ENCODE data around the gene SERPINA9. TPM values are rescaled to one million over a fixed set of nuclear protein-coding genes. Genes with fewer than 3 reads are reported as not detected.
A peak's percentile ranks its signal among the peaks of the same experiment; 100 is the strongest.

Gene SERPINA9
- total and polyA plus RNA-seq, 2 of the 8 experiments (the other 6 are each of a cell fraction or from before 2014, with no cell fraction given), result not detected

GRCh38 chr14:94455928-94456327 is 20.1 kb downstream of the SERPINA9 start:
- H4K5ac ChIP-seq (ENCODE audit: insufficient read length, low read depth, low read length), result no peak overlapping the region
- H3K36me3 ChIP-seq (ENCODE audit: control insufficient read depth in 2 of 4, insufficient read depth in 4 of 4, low read length in 3 of 4), result no peaks in the 10 kb centered on the region
- H3K56ac ChIP-seq (replicated peaks; ENCODE audit: insufficient read length, low read depth, low read length), result no peak overlapping the region
- peaks cover 2% of the 10 kb centered on the region; the same call in 1 of the 2 replicates for H3K23me2 ChIP-seq (ENCODE audit: low read depth, low read length)
- H2AFZ ChIP-seq (ENCODE audit: low read length), result no peak overlapping the region
- H3K14ac ChIP-seq (ENCODE audit: insufficient read length), result no peak overlapping the region
- peaks cover 6 to 15% (median 10%) of the 10 kb centered on the region in 4 experiments; a peak in 6 of 7 replicates for H3K4me1 ChIP-seq (replicated peaks in 1 of 4; ENCODE audit: control insufficient read depth in 3 of 4, insufficient read depth in 4 of 4, low read length in 3 of 4)
- no peak overlapping the region for H2BK20ac ChIP-seq (ENCODE audit: low read length)
- no peak overlapping the region for H3K23ac ChIP-seq (ENCODE audit: insufficient read length)
- no peak overlapping the region for H2BK5ac ChIP-seq (ENCODE audit: low read depth, low read length)
- WGBS, 2 experiments (ENCODE audit: extremely low coverage in 1 of 2, insufficient coverage in 1 of 2, insufficient read length in 1 of 2, insufficient replicate concordance in 2 of 2, low coverage in 1 of 2, low lambda C conversion rate in 2 of 2, missing lambda C conversion rate in 1 of 2), result 6% methylated on average over 1 of the region's 1 CpG; no CpG with 5 or more reads in 1 of the 2 experiments
- no peak overlapping the region for H2BK12ac ChIP-seq (ENCODE audit: low read depth, low read length)
- H3K79me1 ChIP-seq (ENCODE audit: low read depth, low read length), result no peaks in the 10 kb centered on the region
- no peak overlapping the region for H3K9ac ChIP-seq (replicated peaks in 1 of 4; ENCODE audit: extremely low read depth in 1 of 4, low read depth in 3 of 4, low read length in 3 of 4)
- no peak overlapping the region for H3K18ac ChIP-seq (ENCODE audit: extremely low read depth, low read length)
- H2AK5ac ChIP-seq (ENCODE audit: low read depth, low read length), result no peak overlapping the region
- DNase-seq (ENCODE audit: low read depth in 1 of 2, low spot score in 2 of 2) (no peak), FAIRE-seq (peak; percentile 19)
- CTCF ChIA-PET (ENCODE audit: partially characterized antibody), result interaction anchor here (0.6 to 2.2 kb wide), 4 partner anchors 10 to 176 kb away, joined by 3 to 4 read pairs (median 4); no protein-coding TSS in a partner anchor
- POLR2A ChIA-PET (ENCODE audit: partially characterized antibody), result no interaction called here
- H3K9me3 ChIP-seq (ENCODE audit: insufficient read depth in 2 of 2, low read depth in 1 of 2, low read length in 1 of 2), result peaks cover 3 to 12% of the 10 kb centered on the region in 2 experiments; a peak in 2 of 4 replicates
- H3K27ac ChIP-seq (ENCODE audit: low read depth, low read length), result no peak overlapping the region
- H3K4me2 ChIP-seq (ENCODE audit: insufficient read depth in 1 of 2, low read depth in 2 of 2, low read length in 2 of 2), result no peak overlapping the region
- H4K91ac ChIP-seq (replicated peaks; ENCODE audit: insufficient read length, low read length), result no peak overlapping the region
- no peak overlapping the region for H3K4me3 ChIP-seq (ENCODE audit: extremely low read depth in 1 of 4, insufficient read depth in 2 of 4, low read depth in 3 of 4, low read length in 4 of 4)
- H2BK15ac ChIP-seq (ENCODE audit: low read length), result no peak overlapping the region
- H3K4ac ChIP-seq (replicated peaks; ENCODE audit: insufficient read length, low read depth, low read length), result no peak overlapping the region
- H4K8ac ChIP-seq (ENCODE audit: extremely low read depth, insufficient read depth, low read length), result no peak overlapping the region
- no peak overlapping the region for H2BK120ac ChIP-seq (replicated peaks; ENCODE audit: low read depth, low read length)
- H3K27me3 ChIP-seq (replicated peaks in 1 of 4; ENCODE audit: control insufficient read depth in 3 of 4, extremely low read depth in 1 of 4, insufficient read depth in 3 of 4, low read length in 3 of 4), result no peaks in the 10 kb centered on the region
- no peaks in the 10 kb centered on the region for H4K20me1 ChIP-seq (replicated peaks in 1 of 2; ENCODE audit: control insufficient read depth in 1 of 2, insufficient read depth in 2 of 2, low read length in 2 of 2)
- TF ChIP-seq YY1 (IDR thresholded peaks at IDR 0.05; ENCODE audit: low read depth, low read length) (no peak), JUN (IDR thresholded peaks at IDR 0.05; ENCODE audit: low read depth, low read length) (no peak), HDAC2 (IDR thresholded peaks at IDR 0.05; ENCODE audit: borderline replicate concordance in 1 of 2, low read depth in 2 of 2, low read length in 2 of 2) (no peak), RBBP5 (IDR thresholded peaks at IDR 0.05; ENCODE audit: borderline replicate concordance, low read depth, low read length) (no peak), EGR1 (IDR thresholded peaks at IDR 0.05; ENCODE audit: borderline replicate concordance, low read depth, low read length) (no peak), FOSL1 (IDR thresholded peaks at IDR 0.05; ENCODE audit: insufficient read depth, low read depth, low read length) (no peak), SAP30 (IDR thresholded peaks at IDR 0.05; ENCODE audit: insufficient read depth, insufficient replicate concordance, low read length) (no peak), RAD21 (IDR thresholded peaks at IDR 0.05 in 1 of 2, conservative IDR thresholded peaks at IDR 0.05 in 1 of 2; ENCODE audit: low read depth in 2 of 2, low read length in 2 of 2) (no peak), SP4 (IDR thresholded peaks at IDR 0.05; ENCODE audit: low read length) (no peak), POLR2A (IDR thresholded peaks at IDR 0.05; ENCODE audit: control extremely low read depth in 1 of 2, low read depth in 2 of 2, low read length in 2 of 2) (no peak), NRF1 (IDR thresholded peaks at IDR 0.05; ENCODE audit: low read depth, low read length) (no peak), NANOG (IDR thresholded peaks at IDR 0.05; ENCODE audit: insufficient read depth, low read depth, low read length, poor library complexity, severe bottlenecking) (no peak)
- H3K79me2 ChIP-seq (ENCODE audit: control insufficient read depth in 1 of 2, insufficient read depth in 2 of 2, low read length in 2 of 2), result no peaks in the 10 kb centered on the region

Measured in H1 (cell line).